Measurements from ENCODE around the gene STK35.
"Not testable (repeated sequence)": the region's sequence is repeated elsewhere in the genome, so short reads cannot be mapped to it uniquely, and the experiment has no call there.

Gene STK35

GRCh38 chr20:2164421-2164820, 62.8 kb downstream of the STK35 start:
- no peak for DNase-seq

- no peak for DNase-seq
Observed at GRCh38 chr20:2164966-2165365, 63.3 kb downstream of the STK35 start.

GRCh38 chr20:2165871-2166270, 64.2 kb downstream of the STK35 start:
- no peak for DNase-seq

DNA sequence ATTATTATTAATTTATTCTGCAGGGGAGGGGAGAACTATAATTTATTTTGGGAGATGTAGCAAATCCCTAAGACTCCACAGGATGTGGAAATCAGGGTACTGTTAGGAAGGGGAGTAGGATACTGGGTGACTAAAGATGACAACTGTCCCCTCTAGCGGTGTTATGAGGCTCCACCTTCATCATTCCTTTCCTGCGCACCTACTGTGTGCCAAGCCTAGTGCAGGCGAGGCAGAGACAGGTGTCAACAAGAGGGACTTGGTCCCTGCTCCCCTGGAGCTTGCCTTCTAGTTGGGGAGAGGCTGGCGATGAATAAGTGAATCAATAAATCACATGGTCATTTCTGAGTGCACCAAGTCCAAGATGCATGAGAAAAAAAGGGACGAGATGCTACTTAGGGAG, 65.5 kb downstream of the STK35 start:
- DNase-seq: no peak

DNA sequence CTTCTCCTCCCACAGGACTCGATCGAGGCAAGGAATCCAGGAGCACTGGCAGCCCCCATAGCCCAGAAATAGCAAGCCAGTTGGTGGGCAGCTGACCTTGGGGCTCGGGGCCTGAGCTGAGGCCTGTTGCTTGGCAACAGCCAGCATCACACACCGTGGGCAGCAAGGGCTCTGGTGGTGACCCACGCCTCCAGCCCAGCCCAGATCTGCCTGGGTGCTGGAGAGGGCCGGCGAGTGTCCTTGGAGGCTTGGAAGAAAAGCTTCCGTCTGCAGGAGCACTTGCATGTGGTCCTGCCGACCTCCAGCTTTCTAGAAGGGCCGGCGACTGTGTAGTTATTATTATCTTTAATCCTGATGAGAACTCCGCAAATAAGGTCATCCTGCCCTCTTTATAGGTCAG, 67.3 kb downstream of the STK35 start:
- DNase-seq: no peak

- DNase-seq: no peak
Observed at GRCh38 chr20:2169456-2170088, 67.9 kb downstream of the STK35 start.

DNA sequence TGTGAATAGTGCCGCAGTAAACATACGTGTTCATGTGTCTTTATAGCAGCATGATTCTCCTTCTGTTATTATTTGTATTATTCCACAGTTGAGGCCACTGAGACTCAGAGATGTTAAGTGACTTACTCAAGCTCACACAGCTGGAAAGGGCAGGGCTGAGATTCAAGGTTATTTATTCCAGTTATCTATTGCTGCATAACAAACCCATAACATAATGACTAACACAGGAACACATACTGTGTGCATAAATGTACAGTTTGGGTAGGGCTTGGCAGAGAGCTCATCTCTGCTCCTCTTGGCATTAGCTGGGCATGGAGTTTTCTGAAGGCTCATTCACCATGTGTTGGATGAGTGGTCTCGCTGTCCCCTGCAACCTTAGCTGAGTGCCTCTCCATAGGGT, 68.8 kb downstream of the STK35 start:
- no peak for DNase-seq

GRCh38 chr20:2171266-2171790, 69.7 kb downstream of the STK35 start:
- no peak for DNase-seq

- DNase-seq: not testable (repeated sequence)
Observed at GRCh38 chr20:2171840-2172239, 70.2 kb downstream of the STK35 start.

DNA sequence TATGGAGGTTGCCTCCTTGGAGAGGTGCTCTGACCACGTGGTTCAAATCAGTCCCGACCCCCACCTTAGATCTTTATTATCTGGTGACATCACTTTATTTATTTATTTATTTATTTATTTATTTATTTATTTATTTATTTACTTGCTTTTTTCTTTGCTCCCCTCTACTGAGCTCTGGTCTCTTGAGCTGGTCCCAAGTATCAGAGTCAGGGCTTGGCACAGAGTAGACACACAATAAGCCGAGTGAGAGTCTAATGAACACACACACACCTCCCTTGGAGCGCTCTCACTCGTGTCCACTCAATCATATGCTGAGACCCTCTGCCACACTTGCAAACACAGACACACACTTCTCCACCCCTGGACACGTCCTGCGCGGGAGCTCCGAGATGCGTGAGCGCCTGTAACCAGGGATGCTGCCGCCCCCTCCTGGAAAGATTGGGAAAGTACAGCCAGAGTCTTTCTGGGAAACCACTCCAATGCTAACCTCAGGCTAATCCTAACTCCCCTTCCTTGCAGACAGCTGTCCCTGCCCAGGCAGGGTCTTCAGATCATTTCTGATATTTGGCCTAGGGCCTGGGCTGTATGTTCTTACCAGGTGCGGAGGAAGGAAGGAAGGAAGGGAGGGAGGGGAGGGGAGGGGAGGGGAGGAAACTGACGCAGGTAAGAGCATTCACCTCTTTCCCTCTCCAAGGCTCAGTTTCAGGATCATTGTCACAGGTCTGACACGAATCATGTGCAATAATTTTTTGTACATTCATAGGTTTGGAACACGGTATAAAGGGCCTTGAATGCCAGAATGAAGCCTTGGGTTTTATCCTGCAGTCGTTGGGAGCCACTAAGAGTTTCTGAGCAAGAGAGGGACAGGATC, 70.9 kb downstream of the STK35 start:
- DNase-seq: peak; percentile 63

DNA sequence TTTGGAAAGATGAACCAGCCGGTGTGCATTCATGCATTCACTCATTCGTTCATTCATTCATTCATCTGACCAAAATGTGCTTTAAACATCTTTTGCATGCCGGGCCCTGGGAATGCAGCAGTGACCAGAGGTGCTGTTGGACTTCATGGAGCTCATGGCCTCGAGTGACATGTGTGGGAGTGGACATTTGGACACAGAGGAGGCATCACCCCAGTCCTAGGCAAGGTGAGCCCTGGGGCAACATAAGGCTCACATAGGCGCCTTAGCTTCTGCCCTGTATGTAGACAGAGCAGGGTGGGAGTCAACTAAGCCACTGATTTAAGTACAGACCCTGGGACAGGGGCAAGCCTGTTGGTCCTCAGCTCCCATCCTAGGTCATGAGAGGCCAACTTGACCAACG, 71.6 kb downstream of the STK35 start:
- no peak for DNase-seq

GRCh38 chr20:2174067-2174466, 72.4 kb downstream of the STK35 start:
- no peak for DNase-seq

DNA sequence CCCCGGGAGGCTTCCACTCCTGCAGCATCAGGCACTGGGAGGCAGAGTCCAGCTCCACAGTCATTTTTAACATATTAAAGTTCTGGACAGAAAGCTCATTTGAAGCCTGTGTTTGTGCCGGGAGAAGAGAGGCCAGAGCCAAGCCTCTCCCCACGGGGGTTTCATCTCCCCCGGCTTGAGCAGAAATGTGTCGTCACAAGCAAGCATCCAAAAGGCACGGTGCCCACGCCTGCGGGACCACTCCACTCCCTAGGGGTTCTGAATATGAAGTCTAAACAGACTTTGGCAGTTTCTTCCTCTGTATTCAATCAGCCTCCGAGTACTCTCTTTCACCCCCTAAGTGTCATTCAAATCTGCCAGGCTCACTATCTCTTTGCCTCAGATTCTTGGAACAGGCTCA, 75.3 kb downstream of the STK35 start:
- no peak for DNase-seq

DNA sequence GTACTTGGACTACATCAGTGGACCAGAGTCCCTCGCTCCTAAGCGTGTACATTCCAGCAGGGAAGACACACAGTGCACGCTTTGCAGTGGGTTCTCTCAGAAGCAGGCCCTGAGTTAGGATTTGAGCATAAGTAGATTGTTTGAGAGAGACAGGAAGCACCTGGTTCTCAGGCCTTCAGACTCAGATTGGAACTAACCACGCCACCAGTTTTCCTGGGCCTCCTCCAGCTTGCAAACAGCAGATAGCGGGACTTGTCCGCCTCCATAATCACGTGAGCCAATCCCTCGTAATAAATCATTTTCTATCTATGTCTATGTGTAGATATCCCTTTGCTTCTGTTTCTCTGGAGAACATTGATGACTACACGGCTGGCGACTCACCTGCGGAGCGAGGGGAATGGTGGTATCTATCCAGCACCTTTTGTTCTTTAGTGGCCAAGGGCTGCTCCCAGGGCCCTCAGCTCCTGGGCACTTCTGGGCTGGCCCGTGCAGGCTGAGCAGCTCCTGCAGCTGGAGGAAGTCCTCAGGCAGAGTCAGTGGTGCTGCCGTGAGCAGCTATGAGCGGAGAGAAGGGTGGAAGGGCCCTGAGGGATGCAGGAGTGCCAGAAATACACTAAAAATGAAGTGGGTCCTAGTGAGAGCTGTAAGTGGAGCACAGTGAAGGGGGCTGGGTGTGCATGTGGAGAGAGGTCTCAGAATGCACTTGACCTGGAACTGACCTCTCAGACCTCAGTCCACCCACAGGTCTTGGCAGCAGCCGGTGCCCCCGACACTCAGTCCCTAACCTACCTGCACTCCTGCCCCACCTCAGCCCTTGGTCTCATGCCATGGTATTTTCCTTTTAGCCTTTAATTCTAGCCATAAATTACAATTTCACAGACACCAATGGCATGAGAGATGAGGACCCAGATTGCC, 76.9 kb downstream of the STK35 start:
- no peak for DNase-seq

DNA sequence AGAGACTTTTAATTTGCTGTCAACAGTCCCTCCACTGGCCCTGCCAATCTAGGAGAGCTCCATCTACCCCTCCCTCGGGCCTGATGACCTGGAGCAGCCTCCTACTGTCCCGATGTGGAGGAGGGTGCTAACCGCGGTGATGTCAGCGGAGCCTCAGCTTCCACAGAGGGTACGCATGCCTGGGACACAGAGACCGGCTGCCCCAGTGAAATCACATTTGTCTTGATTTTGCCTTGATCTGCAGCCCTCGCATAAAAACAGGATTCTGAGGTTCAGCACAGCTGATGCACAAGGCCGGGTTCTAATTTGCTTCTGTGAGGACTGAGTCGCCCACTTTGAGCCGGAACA, 77.6 kb downstream of the STK35 start:
- DNase-seq: no peak

GRCh38 chr20:2179949-2180348, 78.3 kb downstream of the STK35 start:
- DNase-seq: no peak

GRCh38 chr20:2183381-2183780, 81.8 kb downstream of the STK35 start:
- no peak for DNase-seq

DNA sequence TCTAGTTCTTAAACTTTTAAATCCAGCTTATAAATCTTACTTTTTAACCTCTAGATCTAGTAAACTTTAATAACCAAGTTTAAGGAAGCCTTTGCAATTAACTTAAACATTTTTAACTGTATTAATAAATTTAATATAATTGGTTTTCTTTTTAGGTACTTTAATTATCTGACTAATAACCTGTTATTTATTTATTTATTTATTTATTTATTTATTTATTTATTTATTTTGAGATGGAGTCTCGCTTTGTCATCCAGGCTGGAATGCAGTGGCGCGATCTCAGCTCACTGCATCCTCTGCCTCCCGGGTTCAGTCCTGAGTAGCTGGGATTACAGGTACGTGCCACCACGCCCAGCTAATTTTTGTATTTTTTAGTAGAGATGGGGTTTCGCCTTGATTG, 83.3 kb downstream of the STK35 start:
- DNase-seq: not testable (repeated sequence)

- DNase-seq: no peak
Observed at GRCh38 chr20:2195614-2196013, 94.0 kb downstream of the STK35 start.

DNA sequence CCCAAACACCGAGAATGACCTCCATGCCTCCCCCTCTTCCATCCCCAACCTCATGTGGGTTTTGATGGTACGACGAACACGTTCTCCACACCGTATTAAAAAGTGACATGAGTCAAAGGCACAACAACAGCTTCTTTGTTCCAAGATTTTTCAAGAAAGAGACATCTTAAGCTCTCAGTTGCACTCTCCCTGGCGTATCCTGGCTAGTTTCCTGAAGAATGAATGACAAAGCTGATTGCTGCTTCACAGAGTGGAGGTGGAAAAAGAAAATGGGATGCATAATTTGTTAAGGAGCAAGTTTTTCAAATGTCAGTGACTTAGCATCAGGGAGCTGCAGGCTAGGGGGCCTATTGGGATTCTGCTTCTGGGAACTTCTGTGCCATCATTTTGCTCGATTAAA, 95.5 kb downstream of the STK35 start:
- no peak for DNase-seq
